AG04450 (cell line): ENCODE data around the gene ERC1. TPM values are rescaled to one million over a fixed set of nuclear protein-coding genes. Genes with fewer than 3 reads are reported as not detected.

Source experiments
- CTCF ChIA-PET: fragments of 300-600, 350-600 bp; formaldehyde crosslinking; extraction: SDS; loops from one replicate; lab custom pipeline; 2022; ENCODE audit warnings: antibody characterized with exemption, inconsistent platforms; lab: Charles Lee
- POLR2A ChIA-PET: fragments of 350-600 bp; formaldehyde crosslinking; extraction: SDS; loops from one replicate; lab custom pipeline; 2021; ENCODE audit warnings: antibody characterized with exemption, inconsistent platforms; lab: Yijun Ruan, JAX
- DNase-seq: peaks from one replicate; pipeline ENCODE4 v3.0.0-alpha.2; 2011; ENCODE audit warnings: low read depth, low spot score
- H3K27ac ChIP-seq: one replicate; pipeline ENCODE4 v1.5.1; 2012; ENCODE audit warnings: low read depth, low read length, control low read depth
- H3K27me3 ChIP-seq: one replicate; pipeline ENCODE4 v1.6.0; 2012; ENCODE audit warnings: low read length; ENCODE audit not compliant: control insufficient read depth, insufficient read depth
- H3K4me3 ChIP-seq: 2 replicates; pipeline ENCODE4 v1.5.1; 2011; ENCODE audit warnings: mild to moderate bottlenecking, low read depth, low read length, control low read depth
- H3K9me3 ChIP-seq: 2 replicates; pipeline ENCODE4 v1.5.1; 2012; ENCODE audit warnings: low read length; ENCODE audit not compliant: control insufficient read depth, insufficient read depth
- polyA plus RNA-seq: library from polyadenylated mRNA; depleted of rRNA; stranded (reverse); fragments of >200 nt; gene quantifications from 2 replicates; pipeline ENCODE4 v1.2.3, GENCODE V29; 2011
- TF ChIP-seq, protein P1 (sequence below): IDR thresholded peaks from 2 replicates; pipeline ENCODE4 v1.5.1; 2011; ENCODE audit warnings: low read depth, low read length, control low read depth, inconsistent platforms

The ERC1 gene
- polyA plus RNA-seq, 1 experiment: 28.6 TPM

DNA sequence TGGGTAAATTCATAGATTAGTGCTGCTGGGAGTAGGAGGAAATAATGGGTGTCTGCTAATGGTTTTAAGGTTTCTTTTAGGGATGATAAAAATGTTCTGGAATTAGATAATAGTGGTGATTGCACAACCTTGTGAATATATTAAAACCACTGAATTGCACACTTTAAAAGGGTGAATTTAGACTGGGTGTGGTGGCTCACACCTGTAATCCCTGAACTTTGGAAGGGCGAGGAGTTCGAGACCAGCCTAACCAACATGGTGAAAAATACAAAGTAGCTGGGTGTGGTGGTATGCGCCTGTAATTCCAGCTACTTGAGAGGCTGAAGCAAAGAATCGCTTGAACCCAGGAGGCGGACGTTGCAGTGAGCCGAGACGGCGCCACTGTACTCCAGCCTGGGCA, 42.8 kb upstream of the ERC1 start:
- no peaks in the 10 kb centered on the region; the same call in 1 of the 2 replicates for H3K9me3 ChIP-seq
- POLR2A ChIA-PET: interaction anchor here (0.7 kb wide), 1 partner anchor 349 kb away, joined by 5 read pairs; no protein-coding TSS in a partner anchor
- CTCF ChIA-PET: interaction anchor here (1.5 to 2.1 kb wide), 3 partner anchors 132 to 372 kb away, joined by 4 to 23 read pairs (median 19); no protein-coding TSS in a partner anchor
- no peaks in the 10 kb centered on the region for H3K27me3 ChIP-seq
- no peak overlapping the region for H3K27ac ChIP-seq
- TF ChIP-seq, protein P1, sequence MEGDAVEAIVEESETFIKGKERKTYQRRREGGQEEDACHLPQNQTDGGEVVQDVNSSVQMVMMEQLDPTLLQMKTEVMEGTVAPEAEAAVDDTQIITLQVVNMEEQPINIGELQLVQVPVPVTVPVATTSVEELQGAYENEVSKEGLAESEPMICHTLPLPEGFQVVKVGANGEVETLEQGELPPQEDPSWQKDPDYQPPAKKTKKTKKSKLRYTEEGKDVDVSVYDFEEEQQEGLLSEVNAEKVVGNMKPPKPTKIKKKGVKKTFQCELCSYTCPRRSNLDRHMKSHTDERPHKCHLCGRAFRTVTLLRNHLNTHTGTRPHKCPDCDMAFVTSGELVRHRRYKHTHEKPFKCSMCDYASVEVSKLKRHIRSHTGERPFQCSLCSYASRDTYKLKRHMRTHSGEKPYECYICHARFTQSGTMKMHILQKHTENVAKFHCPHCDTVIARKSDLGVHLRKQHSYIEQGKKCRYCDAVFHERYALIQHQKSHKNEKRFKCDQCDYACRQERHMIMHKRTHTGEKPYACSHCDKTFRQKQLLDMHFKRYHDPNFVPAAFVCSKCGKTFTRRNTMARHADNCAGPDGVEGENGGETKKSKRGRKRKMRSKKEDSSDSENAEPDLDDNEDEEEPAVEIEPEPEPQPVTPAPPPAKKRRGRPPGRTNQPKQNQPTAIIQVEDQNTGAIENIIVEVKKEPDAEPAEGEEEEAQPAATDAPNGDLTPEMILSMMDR: no peak
- no peak for DNase-seq
- H3K4me3 ChIP-seq: peak overlapping the region; percentile 94

- DNase-seq: peak; percentile 98
- CTCF ChIA-PET: interaction anchor here (0.6 to 2.1 kb wide), 58 partner anchors 8 to 639 kb away, joined by 3 to 23 read pairs (median 4); partner anchors contain the start of genes ERC1 and WNK1
- peak within 1 kb of the TSS; percentile 93 for H3K27ac ChIP-seq
- peak within 1 kb of the TSS; percentile 94 for H3K4me3 ChIP-seq
- POLR2A ChIA-PET: interaction anchor here (0.5 to 1.4 kb wide), 15 partner anchors 16 to 635 kb away, joined by 3 to 9 read pairs (median 5); partner anchors contain the start of gene WNK1
- no peaks in the 10 kb centered on the region for H3K27me3 ChIP-seq
- TF ChIP-seq, protein P1: peak; percentile 94
- H3K9me3 ChIP-seq: no peaks in the 10 kb centered on the region; the same call in 1 of the 2 replicates
Observed at GRCh38 chr12:949453-950191, 41.4 kb upstream of the ERC1 start, which contains the start of gene RAD52. RAD52 (minus strand) TSS chr12:949694; CDS start chr12:933058, 16,636 bp downstream.

- H3K4me3 ChIP-seq: no peak overlapping the region
- no peak overlapping the region for H3K27ac ChIP-seq
- POLR2A ChIA-PET: interaction anchor here (1.2 kb wide), 1 partner anchor 39 kb away, joined by 4 read pairs; no protein-coding TSS in a partner anchor
- CTCF ChIA-PET: interaction anchor here (1.0 to 1.5 kb wide), 3 partner anchors 142 to 632 kb away, joined by 4 to 7 read pairs (median 7); no protein-coding TSS in a partner anchor
- TF ChIP-seq, protein P1: no peak
- no peak for DNase-seq
- no peaks in the 10 kb centered on the region for H3K27me3 ChIP-seq
- no peaks in the 10 kb centered on the region; the same call in 1 of the 2 replicates for H3K9me3 ChIP-seq
Observed at GRCh38 chr12:951176-951575, 39.8 kb upstream of the ERC1 start.

DNA sequence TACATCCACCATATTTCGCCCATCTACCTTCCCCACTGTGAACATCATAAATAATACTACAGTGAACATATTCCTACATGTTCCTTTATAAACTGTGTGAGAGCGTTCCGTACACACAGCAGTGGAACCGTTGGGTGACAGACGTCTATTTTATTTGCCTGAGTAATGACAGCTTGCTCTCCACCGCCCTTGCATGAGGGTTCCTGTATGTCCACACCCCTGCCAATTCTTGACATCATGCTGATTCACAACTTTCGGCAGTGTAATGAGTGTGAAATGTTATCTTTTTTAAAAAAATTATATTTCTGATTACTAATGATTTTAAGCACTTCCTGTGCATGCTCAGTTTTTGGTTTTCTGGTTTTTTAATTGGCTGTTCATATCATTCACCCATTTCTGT, 37.2 kb upstream of the ERC1 start:
- H3K27ac ChIP-seq: no peak overlapping the region
- POLR2A ChIA-PET: no interaction called here
- no peaks in the 10 kb centered on the region; the same call in 1 of the 2 replicates for H3K9me3 ChIP-seq
- TF ChIP-seq, protein P1: no peak
- H3K4me3 ChIP-seq: no peak overlapping the region
- H3K27me3 ChIP-seq: no peaks in the 10 kb centered on the region
- CTCF ChIA-PET: no interaction called here
- DNase-seq: no peak

- Histone ChIP-seq H3K9me3 (no peaks in the 10 kb centered on the region; the same call in 1 of the 2 replicates), H3K27me3 (no peaks in the 10 kb centered on the region), H3K4me3 (no peak overlapping the region), H3K27ac (no peak overlapping the region)
- no peak for DNase-seq
- ChIA-PET CTCF (no interaction called here), POLR2A (no interaction called here)
- TF ChIP-seq, protein P1: no peak
Observed at GRCh38 chr12:954741-955140, 36.3 kb upstream of the ERC1 start.
